ENCODE measurements around the gene KCTD2. TPM values are rescaled to one million over a fixed set of nuclear protein-coding genes. Genes with fewer than 3 reads are reported as not detected.

The KCTD2 gene, protein sequence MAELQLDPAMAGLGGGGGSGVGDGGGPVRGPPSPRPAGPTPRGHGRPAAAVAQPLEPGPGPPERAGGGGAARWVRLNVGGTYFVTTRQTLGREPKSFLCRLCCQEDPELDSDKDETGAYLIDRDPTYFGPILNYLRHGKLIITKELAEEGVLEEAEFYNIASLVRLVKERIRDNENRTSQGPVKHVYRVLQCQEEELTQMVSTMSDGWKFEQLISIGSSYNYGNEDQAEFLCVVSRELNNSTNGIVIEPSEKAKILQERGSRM
- total RNA-seq (2022; extraction: Qiagen RNA extraction), result 27.7 to 31.5 TPM (median 29.5 TPM) in 5 replicates

DNA sequence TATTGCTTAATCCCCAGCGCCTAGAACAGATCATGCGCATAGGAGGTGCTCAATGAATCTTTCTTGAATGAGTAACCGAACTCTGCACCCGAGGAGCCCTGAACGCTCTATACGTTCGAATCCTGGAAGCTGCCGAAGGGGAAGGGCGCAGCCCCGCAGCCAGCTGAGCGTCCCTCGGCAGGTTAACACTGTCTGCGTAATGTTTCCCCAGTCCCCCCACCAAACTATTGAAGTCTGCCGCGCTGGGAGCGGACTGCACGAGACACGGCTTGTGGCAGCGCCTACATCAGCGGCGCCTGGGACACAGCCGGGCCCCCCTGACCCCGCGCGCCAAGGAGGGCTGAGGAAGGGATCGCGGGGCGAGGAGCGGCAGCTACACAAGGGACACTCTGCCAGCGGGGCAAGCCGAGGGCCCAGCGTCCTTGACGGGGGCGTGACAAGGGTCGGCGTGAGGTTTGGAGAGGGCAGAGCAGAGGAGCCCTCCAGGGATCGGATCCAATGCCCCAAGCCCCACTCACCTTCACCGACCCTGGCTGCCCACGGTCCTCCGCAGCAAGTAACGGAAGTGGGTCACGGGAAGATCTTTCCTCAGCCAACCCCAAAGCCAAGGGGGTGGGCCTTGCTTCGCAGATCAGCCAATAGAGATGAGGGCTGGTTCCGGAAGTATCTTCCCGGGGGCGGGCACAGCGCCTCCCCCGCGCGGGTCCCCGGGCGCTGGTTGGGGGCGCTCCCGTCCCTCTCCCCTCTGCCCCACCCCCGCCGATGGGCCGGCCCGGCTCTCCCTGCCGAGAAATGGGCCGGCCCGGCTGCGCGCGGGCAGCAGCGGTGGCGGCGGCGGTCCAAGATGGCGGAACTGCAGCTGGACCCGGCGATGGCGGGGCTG lies at the start of gene KCTD2, which contains the start of gene ATP5PD:
Gene KCTD2, plus strand, starts transcription at position 819 of the 883 bp plus-strand sequence. Its CDS starts 26 bp downstream, at position 845.
Gene ATP5PD, minus strand, starts transcription at position 563 of the 883 bp plus-strand sequence. CDS start 4,319 bp downstream, outside the sequence.

DNA sequence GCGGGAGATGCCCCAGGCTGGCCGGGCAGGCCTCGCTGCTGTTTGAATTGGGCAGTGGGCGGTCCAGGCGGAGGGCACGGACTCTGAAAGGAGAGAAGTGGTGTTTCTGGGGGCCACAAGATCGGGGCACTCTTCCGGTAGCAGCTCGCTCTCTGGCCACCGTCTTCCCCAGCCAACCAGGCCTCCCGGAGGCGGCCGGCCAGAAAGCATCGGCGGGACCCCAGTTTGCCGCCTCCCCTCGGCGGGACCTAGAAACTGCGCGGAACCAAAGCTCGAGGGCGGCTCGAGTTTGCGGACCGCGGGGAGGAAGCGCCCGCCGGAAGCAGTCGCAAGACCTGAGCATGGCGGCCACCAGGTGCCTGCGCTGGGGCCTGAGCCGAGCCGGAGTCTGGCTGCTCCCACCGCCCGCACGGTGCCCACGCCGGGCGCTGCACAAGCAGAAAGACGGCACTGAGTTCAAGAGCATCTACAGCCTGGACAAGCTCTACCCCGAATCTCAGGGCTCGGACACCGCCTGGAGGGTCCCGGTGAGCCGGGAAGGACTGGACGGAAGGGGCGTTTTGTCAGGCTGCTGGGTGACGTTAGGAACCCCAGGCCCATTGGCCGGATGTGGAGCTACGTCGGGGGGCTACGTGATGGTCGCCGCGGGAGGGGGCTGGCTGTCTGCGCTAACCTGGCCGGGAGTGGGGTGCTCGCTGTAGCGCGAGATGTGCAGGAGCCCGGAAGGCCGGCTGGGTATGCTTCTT lies 34.5 kb upstream of the KCTD2 start, which contains the start of gene MRPL58:
Gene MRPL58, plus strand, starts transcription at position 325 of the 746 bp plus-strand sequence. Its CDS starts 17 bp downstream, at position 342.

DNA sequence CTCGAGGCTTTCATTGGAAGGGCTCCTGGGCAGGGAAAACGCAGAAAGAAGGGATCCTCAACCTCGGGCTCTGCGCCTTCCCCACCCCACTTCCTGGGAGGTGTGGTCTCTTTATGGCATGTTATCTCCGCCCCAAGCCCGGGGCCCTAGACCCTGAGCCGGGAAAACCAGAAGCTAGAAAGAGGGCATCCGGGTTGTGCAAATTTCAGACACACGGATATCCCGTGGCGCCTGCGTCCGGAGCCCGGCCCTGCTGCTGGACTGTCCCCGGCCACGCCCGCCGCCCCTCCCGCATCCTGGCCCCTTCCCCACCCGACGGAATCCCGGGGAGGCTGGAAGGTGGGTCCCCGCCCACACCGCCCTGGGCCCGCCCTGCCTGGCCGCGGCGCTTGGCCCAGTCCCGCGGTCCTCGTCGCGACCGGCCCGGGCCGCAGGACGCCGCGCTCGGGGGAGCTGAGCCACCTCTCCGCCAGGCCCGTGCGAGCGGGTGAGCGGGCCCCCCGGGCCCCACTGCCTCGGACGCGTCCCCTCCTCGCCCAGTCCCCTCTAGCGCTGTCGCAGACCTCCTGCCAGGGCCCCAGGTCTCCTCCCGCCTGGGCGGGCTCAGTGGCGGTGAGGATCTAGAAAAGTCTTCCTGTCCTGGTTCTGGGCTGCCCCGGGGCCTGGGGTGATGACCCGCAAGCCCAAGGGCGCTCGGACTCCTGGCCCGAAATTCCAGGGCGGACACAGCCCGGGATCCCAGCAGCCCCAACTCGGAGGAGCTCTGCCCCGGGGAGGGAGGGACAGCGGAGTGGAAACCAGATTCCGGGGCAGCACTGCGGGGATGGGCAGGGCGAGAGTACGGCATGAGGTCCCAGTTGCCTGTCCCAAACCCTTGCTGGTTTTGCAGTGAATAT lies 40.8 kb downstream of the KCTD2 start, which contains the start of gene SLC16A5:
Gene SLC16A5, plus strand, starts transcription at position 397 of the 896 bp plus-strand sequence. CDS start 5,683 bp downstream, outside the sequence.

DNA sequence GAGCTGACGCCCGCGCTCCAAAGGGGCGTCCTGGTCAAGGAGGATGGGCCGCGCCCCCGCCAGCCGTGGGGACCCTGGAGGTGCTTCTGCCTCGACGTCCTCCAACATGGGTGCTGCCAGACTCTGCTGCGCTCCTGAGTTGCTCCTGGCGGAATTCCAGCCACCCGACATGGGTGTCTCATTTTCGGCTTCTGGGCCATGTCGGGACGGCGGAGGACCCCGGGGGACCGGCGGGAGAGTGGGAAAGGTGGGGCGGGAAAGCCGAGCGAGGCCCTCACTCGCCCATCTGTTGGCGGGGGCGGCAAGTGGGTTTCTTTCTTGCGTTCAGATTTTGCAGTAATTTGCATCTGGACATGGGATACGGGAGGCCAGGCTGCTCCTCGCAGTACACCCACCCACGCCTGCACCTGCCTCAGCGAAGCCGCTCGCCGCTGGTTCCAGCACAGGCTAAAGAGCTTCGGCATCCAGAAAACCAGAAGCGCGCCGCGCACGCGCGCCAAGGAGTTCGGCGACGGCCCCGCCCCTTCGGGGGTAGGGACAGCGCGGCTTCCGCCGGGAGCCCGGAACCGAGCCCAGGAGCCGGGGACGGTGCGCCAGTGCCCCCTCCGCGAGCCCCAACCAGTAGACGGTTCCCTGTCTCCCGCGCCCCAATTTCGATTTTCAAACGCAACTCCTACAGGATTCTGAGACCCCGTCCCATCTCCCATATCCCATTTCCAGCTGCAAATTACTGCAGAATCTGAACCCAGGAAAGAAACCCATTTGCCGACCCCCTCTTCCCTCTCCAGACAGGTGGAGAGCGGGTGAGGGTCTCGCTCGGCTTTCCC lies 62.6 kb downstream of the KCTD2 start, which contains the start of gene ARMC7:
Gene ARMC7, plus strand, starts transcription at position 563 of the 827 bp plus-strand sequence. CDS start 320 bp downstream, outside the sequence.

Other genes starting within 250 kb of the KCTD2 start
- 0.07 to 0.61 TPM (median 0.24 TPM) in 5 replicates for gene GRIN2C, start 187.3 kb upstream of the KCTD2 start, total RNA-seq (2022; extraction: Qiagen RNA extraction)
- 48.6 to 77.1 TPM (median 65.5 TPM) in 5 replicates for gene FDXR, start 174.2 kb upstream of the KCTD2 start, total RNA-seq (2022; extraction: Qiagen RNA extraction)
- 0.06 to 0.12 TPM in 2 of 5 replicates, not detected in the others for gene FADS6, start 153.6 kb upstream of the KCTD2 start, total RNA-seq (2022; extraction: Qiagen RNA extraction)
- gene USH1G, start 124.0 kb upstream of the KCTD2 start, total RNA-seq (2022; extraction: Qiagen RNA extraction), result 0.03 to 0.11 TPM (median 0.08 TPM) in 5 replicates
- 0.05 to 0.08 TPM (median 0.05 TPM) in 4 of 5 replicates, not detected in the other for gene OTOP2, start 123.0 kb upstream of the KCTD2 start, total RNA-seq (2022; extraction: Qiagen RNA extraction)
- 0.05 TPM in 1 of 5 replicates, not detected in the others for gene OTOP3, start 111.3 kb upstream of the KCTD2 start, total RNA-seq (2022; extraction: Qiagen RNA extraction)
- 6.0 to 9.9 TPM (median 9.0 TPM) in 5 replicates for gene HID1, start 74.5 kb upstream of the KCTD2 start, total RNA-seq (2022; extraction: Qiagen RNA extraction)
- gene CDR2L, start 59.6 kb upstream of the KCTD2 start, total RNA-seq (2022; extraction: Qiagen RNA extraction), result 37.1 to 57.1 TPM (median 52.4 TPM) in 5 replicates
- gene MRPL58, start 34.6 kb upstream of the KCTD2 start, total RNA-seq (2022; extraction: Qiagen RNA extraction), result 76.4 to 81.8 TPM (median 77.9 TPM) in 5 replicates
- gene ATP5PD, start 256 bp upstream of the KCTD2 start, total RNA-seq (2022; extraction: Qiagen RNA extraction), result 451 to 583 TPM (median 485 TPM) in 5 replicates
- 18.6 to 35.9 TPM (median 32.2 TPM) in 5 replicates for gene SLC16A5, start 40.7 kb downstream of the KCTD2 start, total RNA-seq (2022; extraction: Qiagen RNA extraction)
- gene ARMC7, start 62.7 kb downstream of the KCTD2 start, total RNA-seq (2022; extraction: Qiagen RNA extraction), result 17.3 to 22.0 TPM (median 18.5 TPM) in 5 replicates
- gene NT5C, start 84.5 kb downstream of the KCTD2 start, total RNA-seq (2022; extraction: Qiagen RNA extraction), result 73.4 to 135 TPM (median 133 TPM) in 5 replicates
- gene JPT1, start 107.3 kb downstream of the KCTD2 start, total RNA-seq (2022; extraction: Qiagen RNA extraction), result 762 to 868 TPM (median 811 TPM) in 5 replicates
- 366 to 386 TPM (median 369 TPM) in 5 replicates for gene SUMO2, start 135.7 kb downstream of the KCTD2 start, total RNA-seq (2022; extraction: Qiagen RNA extraction)
- gene NUP85, start 158.5 kb downstream of the KCTD2 start, total RNA-seq (2022; extraction: Qiagen RNA extraction), result 91.8 to 113 TPM (median 102 TPM) in 5 replicates
- 23.6 to 32.4 TPM (median 30.9 TPM) in 5 replicates for gene GGA3, start 214.4 kb downstream of the KCTD2 start, total RNA-seq (2022; extraction: Qiagen RNA extraction)
- 157 to 184 TPM (median 174 TPM) in 5 replicates for gene MRPS7, start 214.7 kb downstream of the KCTD2 start, total RNA-seq (2022; extraction: Qiagen RNA extraction)
- 31.4 to 39.6 TPM (median 37.2 TPM) in 5 replicates for gene MIF4GD, start 224.0 kb downstream of the KCTD2 start, total RNA-seq (2022; extraction: Qiagen RNA extraction)
- gene SLC25A19, start 242.2 kb downstream of the KCTD2 start, total RNA-seq (2022; extraction: Qiagen RNA extraction), result 17.8 to 22.5 TPM (median 20.7 TPM) in 5 replicates

Data from A549 treated with CORT108297 at 1 μM for 4 hours (cell line).